Measurements from ENCODE around the gene ITCH. TPM values are rescaled to one million over a fixed set of nuclear protein-coding genes. Genes with fewer than 3 reads are reported as not detected.

Gene ITCH
- total RNA-seq, 1 experiment from 2014 or later: 78.8 TPM

DNA sequence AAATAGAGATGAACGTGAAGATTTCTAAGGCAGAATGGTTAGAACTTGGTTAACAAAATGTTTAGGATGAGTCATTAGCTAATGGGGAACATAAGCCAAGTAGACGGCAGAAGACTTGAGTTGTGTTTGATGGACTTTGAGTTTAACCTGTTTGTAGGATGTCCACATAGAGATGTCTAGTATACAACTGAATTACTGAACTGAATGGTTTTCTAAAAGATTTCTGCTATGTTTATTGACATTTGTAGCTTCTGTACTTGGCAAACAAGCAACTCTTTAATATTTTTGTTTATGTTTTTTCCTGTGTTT lies 98.7 kb downstream of the ITCH start:
- no peak overlapping the region for H3K9ac ChIP-seq (ENCODE audit: low read length)
- H3K27ac ChIP-seq (ENCODE audit: low read depth, low read length): no peak overlapping the region
- H4K20me1 ChIP-seq (ENCODE audit: insufficient read depth): peaks cover 4% of the 10 kb centered on the region; the same call in 1 of the 2 replicates
- no peak for TF ChIP-seq SIN3A (IDR thresholded peaks at IDR 0.05; ENCODE audit: low read depth)
- TF ChIP-seq, protein P1, sequence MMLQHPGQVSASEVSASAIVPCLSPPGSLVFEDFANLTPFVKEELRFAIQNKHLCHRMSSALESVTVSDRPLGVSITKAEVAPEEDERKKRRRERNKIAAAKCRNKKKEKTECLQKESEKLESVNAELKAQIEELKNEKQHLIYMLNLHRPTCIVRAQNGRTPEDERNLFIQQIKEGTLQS (IDR thresholded peaks at IDR 0.05): no peak
- TF ChIP-seq, protein P2, sequence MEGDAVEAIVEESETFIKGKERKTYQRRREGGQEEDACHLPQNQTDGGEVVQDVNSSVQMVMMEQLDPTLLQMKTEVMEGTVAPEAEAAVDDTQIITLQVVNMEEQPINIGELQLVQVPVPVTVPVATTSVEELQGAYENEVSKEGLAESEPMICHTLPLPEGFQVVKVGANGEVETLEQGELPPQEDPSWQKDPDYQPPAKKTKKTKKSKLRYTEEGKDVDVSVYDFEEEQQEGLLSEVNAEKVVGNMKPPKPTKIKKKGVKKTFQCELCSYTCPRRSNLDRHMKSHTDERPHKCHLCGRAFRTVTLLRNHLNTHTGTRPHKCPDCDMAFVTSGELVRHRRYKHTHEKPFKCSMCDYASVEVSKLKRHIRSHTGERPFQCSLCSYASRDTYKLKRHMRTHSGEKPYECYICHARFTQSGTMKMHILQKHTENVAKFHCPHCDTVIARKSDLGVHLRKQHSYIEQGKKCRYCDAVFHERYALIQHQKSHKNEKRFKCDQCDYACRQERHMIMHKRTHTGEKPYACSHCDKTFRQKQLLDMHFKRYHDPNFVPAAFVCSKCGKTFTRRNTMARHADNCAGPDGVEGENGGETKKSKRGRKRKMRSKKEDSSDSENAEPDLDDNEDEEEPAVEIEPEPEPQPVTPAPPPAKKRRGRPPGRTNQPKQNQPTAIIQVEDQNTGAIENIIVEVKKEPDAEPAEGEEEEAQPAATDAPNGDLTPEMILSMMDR (IDR thresholded peaks at IDR 0.05 in 2 of 3, conservative IDR thresholded peaks at IDR 0.05 in 1 of 3; ENCODE audit: borderline replicate concordance in 1 of 3, insufficient read depth in 1 of 3, low read depth in 2 of 3, low read length in 2 of 3): no peak
- no peak for TF ChIP-seq TCF7L2 (IDR thresholded peaks at IDR 0.05; ENCODE audit: borderline replicate concordance, extremely low read depth, insufficient read depth, insufficient read length)
- no peak for TF ChIP-seq ZFX (IDR thresholded peaks at IDR 0.05)
- TF ChIP-seq, protein P3, sequence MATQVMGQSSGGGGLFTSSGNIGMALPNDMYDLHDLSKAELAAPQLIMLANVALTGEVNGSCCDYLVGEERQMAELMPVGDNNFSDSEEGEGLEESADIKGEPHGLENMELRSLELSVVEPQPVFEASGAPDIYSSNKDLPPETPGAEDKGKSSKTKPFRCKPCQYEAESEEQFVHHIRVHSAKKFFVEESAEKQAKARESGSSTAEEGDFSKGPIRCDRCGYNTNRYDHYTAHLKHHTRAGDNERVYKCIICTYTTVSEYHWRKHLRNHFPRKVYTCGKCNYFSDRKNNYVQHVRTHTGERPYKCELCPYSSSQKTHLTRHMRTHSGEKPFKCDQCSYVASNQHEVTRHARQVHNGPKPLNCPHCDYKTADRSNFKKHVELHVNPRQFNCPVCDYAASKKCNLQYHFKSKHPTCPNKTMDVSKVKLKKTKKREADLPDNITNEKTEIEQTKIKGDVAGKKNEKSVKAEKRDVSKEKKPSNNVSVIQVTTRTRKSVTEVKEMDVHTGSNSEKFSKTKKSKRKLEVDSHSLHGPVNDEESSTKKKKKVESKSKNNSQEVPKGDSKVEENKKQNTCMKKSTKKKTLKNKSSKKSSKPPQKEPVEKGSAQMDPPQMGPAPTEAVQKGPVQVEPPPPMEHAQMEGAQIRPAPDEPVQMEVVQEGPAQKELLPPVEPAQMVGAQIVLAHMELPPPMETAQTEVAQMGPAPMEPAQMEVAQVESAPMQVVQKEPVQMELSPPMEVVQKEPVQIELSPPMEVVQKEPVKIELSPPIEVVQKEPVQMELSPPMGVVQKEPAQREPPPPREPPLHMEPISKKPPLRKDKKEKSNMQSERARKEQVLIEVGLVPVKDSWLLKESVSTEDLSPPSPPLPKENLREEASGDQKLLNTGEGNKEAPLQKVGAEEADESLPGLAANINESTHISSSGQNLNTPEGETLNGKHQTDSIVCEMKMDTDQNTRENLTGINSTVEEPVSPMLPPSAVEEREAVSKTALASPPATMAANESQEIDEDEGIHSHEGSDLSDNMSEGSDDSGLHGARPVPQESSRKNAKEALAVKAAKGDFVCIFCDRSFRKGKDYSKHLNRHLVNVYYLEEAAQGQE (IDR thresholded peaks at IDR 0.05; ENCODE audit: low read depth): no peak
- TF ChIP-seq, protein P4, sequence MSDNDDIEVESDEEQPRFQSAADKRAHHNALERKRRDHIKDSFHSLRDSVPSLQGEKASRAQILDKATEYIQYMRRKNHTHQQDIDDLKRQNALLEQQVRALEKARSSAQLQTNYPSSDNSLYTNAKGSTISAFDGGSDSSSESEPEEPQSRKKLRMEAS (IDR thresholded peaks at IDR 0.05): no peak
- TF ChIP-seq SP1 (IDR thresholded peaks at IDR 0.05; ENCODE audit: low read depth): no peak
- TF ChIP-seq RAD21 (IDR thresholded peaks at IDR 0.05; ENCODE audit: low read depth): no peak
- TF ChIP-seq POLR2AphosphoS5 (IDR thresholded peaks at IDR 0.05; ENCODE audit: low read depth, low read length): no peak
- TF ChIP-seq POLR2A (IDR thresholded peaks at IDR 0.05; ENCODE audit: borderline replicate concordance, extremely low read depth, insufficient read depth, insufficient read length): no peak
- no peak for TF ChIP-seq YY1 (IDR thresholded peaks at IDR 0.05; ENCODE audit: extremely low read depth, insufficient replicate concordance, low read depth, low read length)
- TF ChIP-seq SRF (IDR thresholded peaks at IDR 0.05; ENCODE audit: low read depth): no peak
- no peak for TF ChIP-seq CBX3 (IDR thresholded peaks at IDR 0.05; ENCODE audit: low read depth)
- TF ChIP-seq FOSL1 (IDR thresholded peaks at IDR 0.05; ENCODE audit: low read depth): no peak
- TF ChIP-seq EZH2phosphoT487 (IDR thresholded peaks at IDR 0.05; ENCODE audit: borderline replicate concordance): no peak
- no peak for TF ChIP-seq ZNF274 (IDR thresholded peaks at IDR 0.05; ENCODE audit: low read depth, low read length)
- no peak for TF ChIP-seq EGR1 (IDR thresholded peaks at IDR 0.05; ENCODE audit: low read depth)
- TF ChIP-seq ELF1 (IDR thresholded peaks at IDR 0.05; ENCODE audit: borderline replicate concordance, low read depth): no peak
- H2AFZ ChIP-seq (ENCODE audit: low read depth, low read length, poor library complexity, severe bottlenecking): no peak overlapping the region
- no peak overlapping the region for H3K4me2 ChIP-seq (ENCODE audit: low read length)
- H3K4me3 ChIP-seq (replicated peaks in 1 of 2; ENCODE audit: low read depth in 1 of 2, low read length in 2 of 2): no peak overlapping the region
- POLR2A ChIA-PET: no interaction called here
- intact Hi-C loops (cut with micrococcal nuclease): no loop called here
- no peaks in the 10 kb centered on the region for H3K9me2 ChIP-seq (ENCODE audit: insufficient read depth)
- ATAC-seq (no peak), DNase-seq (ENCODE audit: low read depth, low spot score) (no peak)
- H3K27me3 ChIP-seq (ENCODE audit: insufficient read depth, low read length): no peaks in the 10 kb centered on the region
- RAD21 ChIA-PET (ENCODE audit: low non-redundant PET in 1 of 2, low total read pairs in 2 of 2, uncharacterized antibody in 2 of 2, unreplicated experiment in 2 of 2): no interaction called here
- H3K9me3 ChIP-seq (ENCODE audit: control insufficient read depth in 1 of 2, insufficient read depth in 1 of 2, low read depth in 1 of 2, low read length in 2 of 2): no peaks in the 10 kb centered on the region
- BruUV-seq (replicated peaks): no TSS peak
- CTCF ChIA-PET: no interaction called here
- no peaks in the 10 kb centered on the region for H3K4me1 ChIP-seq (ENCODE audit: control insufficient read depth in 1 of 2, insufficient read depth in 2 of 2, low read length in 2 of 2)
- H3K79me2 ChIP-seq (ENCODE audit: insufficient read depth, low read length): peaks cover 36% of the 10 kb centered on the region
- H3K36me3 ChIP-seq (ENCODE audit: control insufficient read depth in 1 of 2, insufficient read depth in 2 of 2, low read length in 2 of 2): peaks cover 14 to 20% of the 10 kb centered on the region in 2 experiments
